Osteocyte (in vitro differentiated cells): ENCODE results near the gene NFE2L3. TPM values are rescaled to one million over a fixed set of nuclear protein-coding genes. Genes with fewer than 3 reads are reported as not detected.
"Not testable (repeated sequence)": the region's sequence is repeated elsewhere in the genome, so short reads cannot be mapped to it uniquely, and the experiment has no call there.

Experiments
- DNase-seq: peaks from one replicate; pipeline ENCODE4 v3.0.0; 2021; ENCODE audit warnings: mixed read lengths; ENCODE audit not compliant: unreplicated experiment; ENCODE audit errors: extremely low spot score
- H3K27ac Mint-ChIP-seq: one replicate; pipeline ENCODE4 v1.8.0; 2021; ENCODE audit warnings: mild to moderate bottlenecking, mixed read lengths; ENCODE audit not compliant: unreplicated experiment
- H3K27me3 Mint-ChIP-seq: one replicate; pipeline ENCODE4 v1.8.0; 2021; ENCODE audit warnings: mixed read lengths; ENCODE audit not compliant: unreplicated experiment
- H3K36me3 Mint-ChIP-seq: one replicate; pipeline ENCODE4 v1.8.0; 2021; ENCODE audit warnings: mixed read lengths; ENCODE audit not compliant: unreplicated experiment
- H3K4me1 Mint-ChIP-seq: one replicate; pipeline ENCODE4 v1.8.0; 2021; ENCODE audit warnings: mixed read lengths; ENCODE audit not compliant: unreplicated experiment
- H3K4me3 Mint-ChIP-seq: one replicate; pipeline ENCODE4 v1.8.0; 2021; ENCODE audit warnings: mild to moderate bottlenecking, moderate library complexity, mixed read lengths; ENCODE audit not compliant: unreplicated experiment
- H3K9me3 Mint-ChIP-seq: one replicate; pipeline ENCODE4 v1.8.0; 2021; ENCODE audit warnings: mixed read lengths; ENCODE audit not compliant: unreplicated experiment
- CTCF ChIP-seq: fragments of 200-600 bp; sonication (generic); IDR thresholded peaks from 2 replicates; pipeline ENCODE4 v1.5.0; 2021; ENCODE audit warnings: antibody characterized with exemption, mild to moderate bottlenecking, moderate library complexity
- total RNA-seq: library from RNA; stranded (reverse); gene quantifications from 2 replicates; pipeline ENCODE4 v1.2.1, GENCODE V29; 2021

Gene NFE2L3
- total RNA-seq, 1 donor from 2014 or later: 0.78 TPM

DNA sequence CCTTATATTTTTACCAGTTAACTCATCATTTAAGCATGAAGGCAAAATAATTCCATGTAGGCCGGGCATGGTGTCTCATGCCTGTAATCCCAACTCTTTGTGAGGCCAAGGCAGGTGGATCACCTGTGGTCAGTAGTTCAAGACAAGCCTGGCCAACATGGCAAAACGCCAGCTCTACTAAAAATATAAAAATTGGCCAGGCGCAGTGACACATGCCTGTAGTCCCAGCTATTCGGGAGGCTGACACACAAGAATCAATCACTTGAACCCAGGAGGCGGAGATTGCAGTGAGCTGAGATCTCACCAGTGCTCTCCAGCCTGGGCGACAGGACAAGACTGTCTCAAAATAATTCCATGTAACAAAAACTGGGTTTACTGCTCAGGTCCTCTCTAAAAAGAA lies 30.3 kb downstream of the NFE2L3 start:
- no peak overlapping the region for H3K27ac Mint-ChIP-seq
- peaks cover 22% of the 10 kb centered on the region for H3K36me3 Mint-ChIP-seq
- H3K4me1 Mint-ChIP-seq: peaks cover 15% of the 10 kb centered on the region
- DNase-seq: no peak
- H3K9me3 Mint-ChIP-seq: no peaks in the 10 kb centered on the region
- TF ChIP-seq CTCF: no peak
- H3K27me3 Mint-ChIP-seq: no peaks in the 10 kb centered on the region
- H3K4me3 Mint-ChIP-seq: no peak overlapping the region

DNA sequence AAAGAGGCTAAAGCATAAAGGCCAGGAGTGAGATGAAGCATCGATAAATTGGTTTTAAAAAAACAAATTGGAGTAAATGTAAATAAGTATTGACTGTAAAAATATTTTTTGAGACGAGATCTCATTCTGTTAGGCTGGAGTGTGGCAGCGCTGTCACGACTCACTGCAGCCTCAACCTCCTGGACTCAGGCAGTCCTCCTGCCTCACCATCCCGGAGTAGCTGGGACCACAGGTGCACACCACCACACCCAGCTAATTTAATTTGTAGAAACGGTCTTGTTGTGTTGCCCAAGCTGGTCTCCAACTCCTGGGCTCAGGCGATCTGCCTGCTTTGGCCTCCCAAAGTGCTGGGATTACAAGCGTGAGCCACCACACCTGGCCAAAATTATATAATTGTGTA lies 30.7 kb downstream of the NFE2L3 start:
- H3K4me3 Mint-ChIP-seq: no peak overlapping the region
- H3K27me3 Mint-ChIP-seq: no peaks in the 10 kb centered on the region
- peaks cover 26% of the 10 kb centered on the region for H3K36me3 Mint-ChIP-seq

GRCh38 chr7:26183545-26184280 lies 31.7 kb downstream of the NFE2L3 start:
- Mint-ChIP-seq H3K27me3 (no peaks in the 10 kb centered on the region), H3K4me1 (peaks cover 15% of the 10 kb centered on the region), H3K36me3 (peaks cover 34% of the 10 kb centered on the region), H3K27ac (no peak overlapping the region), H3K9me3 (no peaks in the 10 kb centered on the region), H3K4me3 (no peak overlapping the region)
- TF ChIP-seq CTCF: no peak
- DNase-seq: no peak

More for the DNA sequence above, 30.7 kb downstream of the NFE2L3 start:
- Mint-ChIP-seq H3K4me1 (peaks cover 15% of the 10 kb centered on the region), H3K9me3 (no peaks in the 10 kb centered on the region), H3K27ac (no peak overlapping the region)
- no peak for DNase-seq
- no peak for TF ChIP-seq CTCF

GRCh38 chr7:26184281-26185101 lies 32.5 kb downstream of the NFE2L3 start:
- H3K4me3 Mint-ChIP-seq: not testable (repeated sequence)
- H3K36me3 Mint-ChIP-seq: peaks cover 40% of the 10 kb centered on the region

DNA sequence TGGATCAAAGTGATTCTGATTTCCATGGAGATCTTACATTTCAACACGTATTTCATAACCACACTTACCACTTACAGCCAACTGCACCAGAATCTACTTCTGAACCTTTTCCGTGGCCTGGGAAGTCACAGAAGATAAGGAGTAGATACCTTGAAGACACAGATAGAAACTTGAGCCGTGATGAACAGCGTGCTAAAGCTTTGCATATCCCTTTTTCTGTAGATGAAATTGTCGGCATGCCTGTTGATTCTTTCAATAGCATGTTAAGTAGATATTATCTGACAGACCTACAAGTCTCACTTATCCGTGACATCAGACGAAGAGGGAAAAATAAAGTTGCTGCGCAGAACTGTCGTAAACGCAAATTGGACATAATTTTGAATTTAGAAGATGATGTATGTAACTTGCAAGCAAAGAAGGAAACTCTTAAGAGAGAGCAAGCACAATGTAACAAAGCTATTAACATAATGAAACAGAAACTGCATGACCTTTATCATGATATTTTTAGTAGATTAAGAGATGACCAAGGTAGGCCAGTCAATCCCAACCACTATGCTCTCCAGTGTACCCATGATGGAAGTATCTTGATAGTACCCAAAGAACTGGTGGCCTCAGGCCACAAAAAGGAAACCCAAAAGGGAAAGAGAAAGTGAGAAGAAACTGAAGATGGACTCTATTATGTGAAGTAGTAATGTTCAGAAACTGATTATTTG lies 33.3 kb downstream of the NFE2L3 start:
- no peak for TF ChIP-seq CTCF
- H3K4me3 Mint-ChIP-seq: no peak overlapping the region
- H3K4me1 Mint-ChIP-seq: peaks cover 15% of the 10 kb centered on the region
- H3K36me3 Mint-ChIP-seq: peaks cover 47% of the 10 kb centered on the region
- no peaks in the 10 kb centered on the region for H3K27me3 Mint-ChIP-seq
- no peak for DNase-seq
- no peaks in the 10 kb centered on the region for H3K9me3 Mint-ChIP-seq
- H3K27ac Mint-ChIP-seq: no peak overlapping the region

More at GRCh38 chr7:26184281-26185101, 32.5 kb downstream of the NFE2L3 start:
- DNase-seq, H3K27ac Mint-ChIP-seq, H3K27me3 Mint-ChIP-seq, H3K9me3 Mint-ChIP-seq: not testable (repeated sequence)
- peaks cover 15% of the 10 kb centered on the region for H3K4me1 Mint-ChIP-seq
